ENCODE results near the gene PALLD. TPM values are rescaled to one million over a fixed set of nuclear protein-coding genes. Genes with fewer than 3 reads are reported as not detected.
A peak's percentile ranks its signal among the peaks of the same experiment; 100 is the strongest.

PALLD gene
- total RNA-seq, 1 donor from 2014 or later, result 93.5 TPM

GRCh38 chr4:168585168-168586091 is 88.6 kb downstream of the PALLD start:
- Mint-ChIP-seq H3K4me1 (ENCODE audit: unreplicated experiment) (peaks cover 40% of the 10 kb centered on the region), H3K27ac (no peak overlapping the region), H3K4me3 (no peak overlapping the region), H3K36me3 (peaks cover 5% of the 10 kb centered on the region), H3K9me3 (peaks cover 15% of the 10 kb centered on the region), H3K27me3 (no peaks in the 10 kb centered on the region)
- TF ChIP-seq, protein P1, sequence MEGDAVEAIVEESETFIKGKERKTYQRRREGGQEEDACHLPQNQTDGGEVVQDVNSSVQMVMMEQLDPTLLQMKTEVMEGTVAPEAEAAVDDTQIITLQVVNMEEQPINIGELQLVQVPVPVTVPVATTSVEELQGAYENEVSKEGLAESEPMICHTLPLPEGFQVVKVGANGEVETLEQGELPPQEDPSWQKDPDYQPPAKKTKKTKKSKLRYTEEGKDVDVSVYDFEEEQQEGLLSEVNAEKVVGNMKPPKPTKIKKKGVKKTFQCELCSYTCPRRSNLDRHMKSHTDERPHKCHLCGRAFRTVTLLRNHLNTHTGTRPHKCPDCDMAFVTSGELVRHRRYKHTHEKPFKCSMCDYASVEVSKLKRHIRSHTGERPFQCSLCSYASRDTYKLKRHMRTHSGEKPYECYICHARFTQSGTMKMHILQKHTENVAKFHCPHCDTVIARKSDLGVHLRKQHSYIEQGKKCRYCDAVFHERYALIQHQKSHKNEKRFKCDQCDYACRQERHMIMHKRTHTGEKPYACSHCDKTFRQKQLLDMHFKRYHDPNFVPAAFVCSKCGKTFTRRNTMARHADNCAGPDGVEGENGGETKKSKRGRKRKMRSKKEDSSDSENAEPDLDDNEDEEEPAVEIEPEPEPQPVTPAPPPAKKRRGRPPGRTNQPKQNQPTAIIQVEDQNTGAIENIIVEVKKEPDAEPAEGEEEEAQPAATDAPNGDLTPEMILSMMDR (conservative IDR thresholded peaks at IDR 0.05), result peak; percentile 80
- DNase-seq (ENCODE audit: extremely low spot score, unreplicated experiment), result no peak

DNA sequence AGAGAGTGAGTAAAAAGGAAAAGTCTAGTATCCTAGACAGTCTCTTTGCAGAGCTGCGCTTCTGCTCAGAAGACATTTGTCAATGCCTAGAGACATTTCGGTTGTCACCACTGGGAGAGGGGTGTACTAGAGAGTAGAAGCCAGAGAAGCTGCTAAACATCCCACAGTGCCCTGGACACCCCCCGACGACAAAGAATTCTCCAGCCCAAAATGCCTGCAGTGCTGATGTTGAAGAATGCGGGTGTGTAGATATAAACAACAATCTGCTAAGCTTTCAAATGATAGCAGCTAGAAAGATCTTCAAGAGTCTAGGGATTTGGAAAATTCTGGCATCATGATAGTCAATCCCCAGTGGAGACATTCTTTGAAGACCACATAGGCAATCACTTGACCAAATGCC is 90.1 kb downstream of the PALLD start:
- Mint-ChIP-seq H3K4me3 (no peak overlapping the region), H3K36me3 (peaks cover 2% of the 10 kb centered on the region), H3K4me1 (ENCODE audit: unreplicated experiment) (peaks cover 40% of the 10 kb centered on the region), H3K9me3 (peaks cover 11% of the 10 kb centered on the region), H3K27me3 (no peaks in the 10 kb centered on the region), H3K27ac (peak overlapping the region; percentile 23)
- no peak for DNase-seq (ENCODE audit: extremely low spot score, unreplicated experiment)
- TF ChIP-seq, protein P1 (conservative IDR thresholded peaks at IDR 0.05), result no peak

- Mint-ChIP-seq H3K9me3 (peaks cover 5% of the 10 kb centered on the region), H3K36me3 (no peaks in the 10 kb centered on the region), H3K4me1 (ENCODE audit: unreplicated experiment) (peaks cover 40% of the 10 kb centered on the region), H3K27me3 (no peaks in the 10 kb centered on the region), H3K27ac (peak overlapping the region; percentile 23), H3K4me3 (no peak overlapping the region)
- TF ChIP-seq, protein P1 (conservative IDR thresholded peaks at IDR 0.05), result no peak
- DNase-seq (ENCODE audit: extremely low spot score, unreplicated experiment), result no peak
Measured at GRCh38 chr4:168587411-168588125, 90.7 kb downstream of the PALLD start.

DNA sequence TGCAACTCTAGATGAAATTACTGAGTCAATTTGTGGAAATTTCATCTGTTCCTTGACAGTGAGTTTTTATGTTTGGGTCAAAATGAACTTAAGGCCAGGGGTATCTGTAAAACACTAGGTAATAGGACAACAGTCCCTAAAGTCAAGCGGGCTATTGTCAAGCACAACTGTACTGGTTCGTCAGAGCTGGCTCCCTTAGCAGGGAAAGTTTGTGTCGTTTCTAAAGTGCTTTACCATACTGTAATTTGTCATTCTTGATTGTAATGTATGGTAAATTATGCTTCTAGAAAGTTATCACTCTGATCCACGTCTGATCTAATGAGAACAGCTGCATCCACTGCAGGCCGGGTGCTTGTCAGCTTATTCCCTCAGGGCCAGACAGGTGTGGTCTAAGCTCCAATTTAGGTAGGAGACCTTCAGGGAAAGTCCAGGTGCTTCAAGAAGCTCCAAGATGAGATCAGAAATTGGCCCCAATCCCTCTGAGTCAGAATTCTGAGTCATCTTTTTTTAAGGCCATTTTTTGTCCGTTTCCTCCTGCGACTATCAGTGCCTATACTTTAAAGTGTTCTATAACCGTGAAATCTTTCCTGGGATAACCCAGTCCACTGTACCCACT is 92.2 kb downstream of the PALLD start:
- Mint-ChIP-seq H3K9me3 (peaks cover 4% of the 10 kb centered on the region), H3K4me1 (ENCODE audit: unreplicated experiment) (peaks cover 40% of the 10 kb centered on the region), H3K36me3 (no peaks in the 10 kb centered on the region), H3K27me3 (no peaks in the 10 kb centered on the region), H3K4me3 (peak overlapping the region; percentile 4), H3K27ac (peak overlapping the region; percentile 76)
- no peak for DNase-seq (ENCODE audit: extremely low spot score, unreplicated experiment)
- TF ChIP-seq, protein P1 (conservative IDR thresholded peaks at IDR 0.05), result no peak

GRCh38 chr4:168592676-168593075 is 95.8 kb downstream of the PALLD start:
- peaks cover 4% of the 10 kb centered on the region for H3K9me3 Mint-ChIP-seq
- no peak for DNase-seq (ENCODE audit: extremely low spot score, unreplicated experiment)
- no peaks in the 10 kb centered on the region for H3K27me3 Mint-ChIP-seq
- no peak overlapping the region for H3K27ac Mint-ChIP-seq
- no peaks in the 10 kb centered on the region for H3K36me3 Mint-ChIP-seq
- H3K4me3 Mint-ChIP-seq, result no peak overlapping the region
- TF ChIP-seq, protein P1 (conservative IDR thresholded peaks at IDR 0.05), result no peak
- H3K4me1 Mint-ChIP-seq (ENCODE audit: unreplicated experiment), result peaks cover 16% of the 10 kb centered on the region

Data from type B pancreatic cell (in vitro differentiated cells).